BJ (cell line): ENCODE results near the gene ELAVL1. TPM values are rescaled to one million over a fixed set of nuclear protein-coding genes. Genes with fewer than 3 reads are reported as not detected.
"Not testable (repeated sequence)": the region's sequence is repeated elsewhere in the genome, so short reads cannot be mapped to it uniquely, and the experiment has no call there.

Experiments used
- CTCF ChIA-PET: fragments of 350-600 bp; formaldehyde crosslinking; extraction: SDS; loops from one replicate; lab custom pipeline; 2021; ENCODE audit warnings: antibody characterized with exemption, inconsistent platforms; lab: Yijun Ruan, JAX
- POLR2A ChIA-PET: fragments of 300-600 bp; sonication (Branson Sonifier 250); formaldehyde crosslinking; extraction: SDS; loops from one replicate; lab custom pipeline; 2021; ENCODE audit warnings: antibody characterized with exemption; lab: Charles Lee
- DNase-seq: peaks from one replicate; pipeline ENCODE4 v3.0.0-alpha.2; 2011; ENCODE audit warnings: low read depth
- H3K27me3 ChIP-seq: 2 replicates; pipeline ENCODE4 v1.6.0; 2011; ENCODE audit warnings: low read length; ENCODE audit not compliant: control insufficient read depth, insufficient read depth
- H3K36me3 ChIP-seq: 2 replicates; pipeline ENCODE4 v1.5.1; 2011; ENCODE audit warnings: low read length; ENCODE audit not compliant: control insufficient read depth, insufficient read depth
- H3K4me3 ChIP-seq: 2 replicates; pipeline ENCODE4 v1.5.1; 2011; ENCODE audit warnings: low read depth, mild to moderate bottlenecking, control low read depth, low read length
- CTCF ChIP-seq: IDR thresholded peaks from 2 replicates; pipeline ENCODE4 v1.5.1; 2011; ENCODE audit warnings: low read depth, mild to moderate bottlenecking, control low read depth, inconsistent platforms, low read length, moderate library complexity; ENCODE audit not compliant: insufficient read depth
- polyA plus RNA-seq: library from polyadenylated mRNA; depleted of rRNA; stranded (reverse); fragments of >200 nt; gene quantifications from 2 replicates; pipeline ENCODE4 v1.2.3, GENCODE V29; 2011

The ELAVL1 gene
- polyA plus RNA-seq, 1 experiment: 41.2 TPM

GRCh38 chr19:8030960-8031359, 25.5 kb upstream of the ELAVL1 start:
- ChIA-PET CTCF (interaction anchor here (1.4 to 1.7 kb wide), 2 partner anchors 15 to 29 kb away, joined by 3 to 7 read pairs; no protein-coding TSS in a partner anchor), POLR2A (no interaction called here)
- Histone ChIP-seq H3K27me3 (0 out of 2 replicates have a peak, but pooled peaks cover 2% of the 10 kb centered on the region), H3K4me3 (no peak overlapping the region), H3K36me3 (no peaks in the 10 kb centered on the region)
- TF ChIP-seq CTCF: no peak
- DNase-seq: no peak

GRCh38 chr19:8028951-8029491, 23.6 kb upstream of the ELAVL1 start:
- TF ChIP-seq CTCF: no peak
- no peaks in the 10 kb centered on the region for H3K36me3 ChIP-seq
- CTCF ChIA-PET: no interaction called here
- 0 out of 2 replicates have a peak, but pooled peaks cover 2% of the 10 kb centered on the region for H3K27me3 ChIP-seq
- POLR2A ChIA-PET: no interaction called here
- DNase-seq: no peak
- H3K4me3 ChIP-seq: no peak overlapping the region

- H3K36me3 ChIP-seq: no peaks in the 10 kb centered on the region
- DNase-seq: no peak
- ChIA-PET CTCF (no interaction called here), POLR2A (no interaction called here)
- no peaks in the 10 kb centered on the region for H3K27me3 ChIP-seq
- TF ChIP-seq CTCF: no peak
- no peak overlapping the region for H3K4me3 ChIP-seq
Observed at GRCh38 chr19:8025316-8025715, 19.9 kb upstream of the ELAVL1 start.

GRCh38 chr19:8024256-8024655, 18.8 kb upstream of the ELAVL1 start:
- POLR2A ChIA-PET, H3K4me3 ChIP-seq, DNase-seq, H3K36me3 ChIP-seq, CTCF ChIA-PET, H3K27me3 ChIP-seq: not testable (repeated sequence)

- H3K36me3 ChIP-seq: no peaks in the 10 kb centered on the region
- no peak for DNase-seq
- no peak for TF ChIP-seq CTCF
- H3K4me3 ChIP-seq: no peak overlapping the region
- no peaks in the 10 kb centered on the region for H3K27me3 ChIP-seq
- ChIA-PET CTCF (interaction anchor here (0.7 kb wide), 1 partner anchor 473 kb away, joined by 3 read pairs; no protein-coding TSS in a partner anchor), POLR2A (no interaction called here)
Observed at GRCh38 chr19:8023371-8023770, 17.9 kb upstream of the ELAVL1 start.

- no peak for TF ChIP-seq CTCF
- ChIA-PET POLR2A (no interaction called here), CTCF (no interaction called here)
- Histone ChIP-seq H3K4me3 (no peak overlapping the region), H3K27me3 (no peaks in the 10 kb centered on the region), H3K36me3 (no peaks in the 10 kb centered on the region)
- no peak for DNase-seq
Observed at GRCh38 chr19:8022275-8022674, 16.8 kb upstream of the ELAVL1 start.
